Metanephros (tissue), 1 donor: ENCODE measurements around the gene PDLIM4. TPM values are rescaled to one million over a fixed set of nuclear protein-coding genes. Genes with fewer than 3 reads are reported as not detected.

ENCODE experiments used
- total RNA-seq: library from RNA; depleted of rRNA; stranded (reverse); fragments of >200 nt; gene quantifications from one replicate; pipeline ENCODE4 v1.2.3, GENCODE V29; 2014

Gene PDLIM4
- total RNA-seq, result 25.9 TPM

GRCh38 chr5:132257131-132258101, at the start of gene PDLIM4:
Gene PDLIM4, plus strand, starts transcription at chr5:132257696. Its CDS starts 39 bp downstream, at chr5:132257735.

DNA sequence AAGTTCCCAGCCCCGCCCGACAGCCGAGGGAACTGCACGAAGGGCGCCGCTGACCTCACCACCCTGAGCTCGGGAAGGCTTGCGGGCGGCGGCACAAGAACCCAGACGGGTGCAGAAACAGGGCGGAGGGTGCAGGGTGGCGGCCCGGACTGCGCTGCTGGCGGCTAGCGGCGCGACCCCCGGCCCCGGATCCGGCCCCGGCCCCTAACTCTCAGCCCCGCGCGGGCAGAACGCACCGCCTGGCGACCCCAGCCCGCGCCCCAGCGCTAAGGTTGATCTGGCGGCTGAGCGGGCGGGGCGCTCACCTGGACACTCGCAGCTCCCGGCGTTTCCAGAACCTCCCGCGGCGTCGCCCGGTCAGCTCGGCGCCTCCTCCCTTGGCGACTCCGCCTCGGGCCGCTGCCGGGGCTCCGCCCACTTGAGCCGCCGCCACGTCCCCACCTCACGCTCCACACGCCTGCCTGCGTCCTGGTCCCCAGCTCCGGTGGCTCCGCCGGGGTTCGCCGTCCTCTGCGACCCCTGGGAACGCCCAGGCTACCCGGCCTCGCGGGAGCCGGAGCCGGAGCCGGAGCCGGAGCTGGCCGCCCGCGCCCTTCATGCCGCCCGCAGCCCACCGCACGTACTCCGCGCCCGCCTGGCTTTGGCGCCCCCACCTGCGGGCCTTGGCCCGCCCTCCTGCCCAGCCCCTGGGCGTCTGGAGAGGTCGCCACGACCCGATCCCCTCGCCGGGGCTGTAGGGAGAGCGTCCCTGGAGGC, 29.8 kb upstream of the PDLIM4 start, which contains the start of gene P4HA2:
P4HA2 (minus strand) TSS at position 369 of the 756 bp plus-strand sequence. CDS start 9,227 bp downstream, outside the sequence.

GRCh38 chr5:132293992-132294727, 36.7 kb downstream of the PDLIM4 start, which contains the start of gene SLC22A4:
Gene SLC22A4, plus strand, starts transcription at chr5:132294394. Its CDS starts 223 bp downstream, at chr5:132294617.

Other genes with a start within 250 kb of the PDLIM4 start
- gene ACSL6, start 246.0 kb upstream of the PDLIM4 start, total RNA-seq, result 4.9 TPM
- gene IL3, start 197.0 kb upstream of the PDLIM4 start, total RNA-seq, result not detected
- not detected for gene CSF2, start 183.9 kb upstream of the PDLIM4 start, total RNA-seq
- 28.6 TPM for gene P4HA2, start 29.8 kb upstream of the PDLIM4 start, total RNA-seq
- 4.3 TPM for gene SLC22A4, start 36.7 kb downstream of the PDLIM4 start, total RNA-seq
- 26.9 TPM for gene SLC22A5, start 112.0 kb downstream of the PDLIM4 start, total RNA-seq
- gene IRF1, start 233.1 kb downstream of the PDLIM4 start, total RNA-seq, result 31.0 TPM